ENCODE results near the gene NUDT19. TPM values are rescaled to one million over a fixed set of nuclear protein-coding genes. Genes with fewer than 3 reads are reported as not detected.
A peak's percentile ranks its signal among the peaks of the same experiment; 100 is the strongest.

NUDT19 gene
- total and polyA plus RNA-seq, 9 of the 15 experiments (the other 6 are each of a cell fraction or from before 2014, with no cell fraction given) = 9.6 to 38.6 (median 14.4) TPM

DNA sequence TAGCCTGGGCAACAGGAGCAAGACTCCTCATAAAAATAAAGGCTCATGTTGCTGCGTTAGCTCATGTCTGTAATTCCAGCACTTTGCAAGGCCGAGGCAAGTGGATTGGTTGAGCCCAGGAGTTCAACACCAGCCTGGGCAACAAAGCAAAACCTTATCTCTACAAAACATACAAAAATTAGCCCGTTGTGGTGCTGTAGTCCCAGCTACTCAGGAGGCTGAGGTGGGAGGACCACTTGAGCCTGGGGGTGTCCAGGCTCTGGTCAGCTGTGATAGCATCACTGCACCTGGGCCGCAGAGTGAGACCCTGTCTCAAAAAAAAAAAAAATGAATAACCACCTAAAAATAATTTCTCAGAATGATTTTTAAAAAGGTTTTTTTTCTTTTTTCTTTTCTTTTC, 3.9 kb upstream of the NUDT19 start (continued):
- TF ChIP-seq, protein P1, sequence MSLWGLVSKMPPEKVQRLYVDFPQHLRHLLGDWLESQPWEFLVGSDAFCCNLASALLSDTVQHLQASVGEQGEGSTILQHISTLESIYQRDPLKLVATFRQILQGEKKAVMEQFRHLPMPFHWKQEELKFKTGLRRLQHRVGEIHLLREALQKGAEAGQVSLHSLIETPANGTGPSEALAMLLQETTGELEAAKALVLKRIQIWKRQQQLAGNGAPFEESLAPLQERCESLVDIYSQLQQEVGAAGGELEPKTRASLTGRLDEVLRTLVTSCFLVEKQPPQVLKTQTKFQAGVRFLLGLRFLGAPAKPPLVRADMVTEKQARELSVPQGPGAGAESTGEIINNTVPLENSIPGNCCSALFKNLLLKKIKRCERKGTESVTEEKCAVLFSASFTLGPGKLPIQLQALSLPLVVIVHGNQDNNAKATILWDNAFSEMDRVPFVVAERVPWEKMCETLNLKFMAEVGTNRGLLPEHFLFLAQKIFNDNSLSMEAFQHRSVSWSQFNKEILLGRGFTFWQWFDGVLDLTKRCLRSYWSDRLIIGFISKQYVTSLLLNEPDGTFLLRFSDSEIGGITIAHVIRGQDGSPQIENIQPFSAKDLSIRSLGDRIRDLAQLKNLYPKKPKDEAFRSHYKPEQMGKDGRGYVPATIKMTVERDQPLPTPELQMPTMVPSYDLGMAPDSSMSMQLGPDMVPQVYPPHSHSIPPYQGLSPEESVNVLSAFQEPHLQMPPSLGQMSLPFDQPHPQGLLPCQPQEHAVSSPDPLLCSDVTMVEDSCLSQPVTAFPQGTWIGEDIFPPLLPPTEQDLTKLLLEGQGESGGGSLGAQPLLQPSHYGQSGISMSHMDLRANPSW (CRISPR knock-in tag; IDR thresholded peaks at IDR 0.05) = no peak
- TF ChIP-seq NCOA4 (IDR thresholded peaks at IDR 0.05; ENCODE audit: partially characterized antibody) (no peak), PHTF2 (CRISPR knock-in tag; IDR thresholded peaks at IDR 0.05) (no peak), CHD2 (IDR thresholded peaks at IDR 0.05; ENCODE audit: low read depth, low read length) (no peak), KDM1A (IDR thresholded peaks at IDR 0.05) (no peak), ARNT (IDR thresholded peaks at IDR 0.05) (no peak), HNRNPLL (IDR thresholded peaks at IDR 0.05; ENCODE audit: low read depth, low read length, poor library complexity, severe bottlenecking) (no peak), ZNF384 (IDR thresholded peaks at IDR 0.05; ENCODE audit: low read depth, low read length) (peak; percentile 64), RBBP5 (IDR thresholded peaks at IDR 0.05; ENCODE audit: borderline replicate concordance, insufficient read depth, low read length, poor library complexity, severe bottlenecking) (no peak), GTF2E2 (tag; IDR thresholded peaks at IDR 0.05) (no peak), ETS2 (tag; IDR thresholded peaks at IDR 0.05; ENCODE audit: borderline replicate concordance, poor library complexity, severe bottlenecking) (no peak)
- TF ChIP-seq, protein P2, sequence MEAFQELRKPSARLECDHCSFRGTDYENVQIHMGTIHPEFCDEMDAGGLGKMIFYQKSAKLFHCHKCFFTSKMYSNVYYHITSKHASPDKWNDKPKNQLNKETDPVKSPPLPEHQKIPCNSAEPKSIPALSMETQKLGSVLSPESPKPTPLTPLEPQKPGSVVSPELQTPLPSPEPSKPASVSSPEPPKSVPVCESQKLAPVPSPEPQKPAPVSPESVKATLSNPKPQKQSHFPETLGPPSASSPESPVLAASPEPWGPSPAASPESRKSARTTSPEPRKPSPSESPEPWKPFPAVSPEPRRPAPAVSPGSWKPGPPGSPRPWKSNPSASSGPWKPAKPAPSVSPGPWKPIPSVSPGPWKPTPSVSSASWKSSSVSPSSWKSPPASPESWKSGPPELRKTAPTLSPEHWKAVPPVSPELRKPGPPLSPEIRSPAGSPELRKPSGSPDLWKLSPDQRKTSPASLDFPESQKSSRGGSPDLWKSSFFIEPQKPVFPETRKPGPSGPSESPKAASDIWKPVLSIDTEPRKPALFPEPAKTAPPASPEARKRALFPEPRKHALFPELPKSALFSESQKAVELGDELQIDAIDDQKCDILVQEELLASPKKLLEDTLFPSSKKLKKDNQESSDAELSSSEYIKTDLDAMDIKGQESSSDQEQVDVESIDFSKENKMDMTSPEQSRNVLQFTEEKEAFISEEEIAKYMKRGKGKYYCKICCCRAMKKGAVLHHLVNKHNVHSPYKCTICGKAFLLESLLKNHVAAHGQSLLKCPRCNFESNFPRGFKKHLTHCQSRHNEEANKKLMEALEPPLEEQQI (IDR thresholded peaks at IDR 0.05) = no peak
- TF ChIP-seq, protein P3, sequence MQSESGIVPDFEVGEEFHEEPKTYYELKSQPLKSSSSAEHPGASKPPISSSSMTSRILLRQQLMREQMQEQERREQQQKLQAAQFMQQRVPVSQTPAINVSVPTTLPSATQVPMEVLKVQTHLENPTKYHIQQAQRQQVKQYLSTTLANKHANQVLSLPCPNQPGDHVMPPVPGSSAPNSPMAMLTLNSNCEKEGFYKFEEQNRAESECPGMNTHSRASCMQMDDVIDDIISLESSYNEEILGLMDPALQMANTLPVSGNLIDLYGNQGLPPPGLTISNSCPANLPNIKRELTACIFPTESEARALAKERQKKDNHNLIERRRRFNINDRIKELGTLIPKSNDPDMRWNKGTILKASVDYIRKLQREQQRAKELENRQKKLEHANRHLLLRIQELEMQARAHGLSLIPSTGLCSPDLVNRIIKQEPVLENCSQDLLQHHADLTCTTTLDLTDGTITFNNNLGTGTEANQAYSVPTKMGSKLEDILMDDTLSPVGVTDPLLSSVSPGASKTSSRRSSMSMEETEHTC (IDR thresholded peaks at IDR 0.05) = no peak
- TF ChIP-seq, protein P4, sequence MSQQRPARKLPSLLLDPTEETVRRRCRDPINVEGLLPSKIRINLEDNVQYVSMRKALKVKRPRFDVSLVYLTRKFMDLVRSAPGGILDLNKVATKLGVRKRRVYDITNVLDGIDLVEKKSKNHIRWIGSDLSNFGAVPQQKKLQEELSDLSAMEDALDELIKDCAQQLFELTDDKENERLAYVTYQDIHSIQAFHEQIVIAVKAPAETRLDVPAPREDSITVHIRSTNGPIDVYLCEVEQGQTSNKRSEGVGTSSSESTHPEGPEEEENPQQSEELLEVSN (IDR thresholded peaks at IDR 0.05; ENCODE audit: borderline replicate concordance in 1 of 2, extremely low read depth in 1 of 2, insufficient read depth in 1 of 2, insufficient read length in 1 of 2, low read depth in 1 of 2, low read length in 1 of 2, poor library complexity in 1 of 2, severe bottlenecking in 1 of 2) = no peak
- TF ChIP-seq, protein P5, sequence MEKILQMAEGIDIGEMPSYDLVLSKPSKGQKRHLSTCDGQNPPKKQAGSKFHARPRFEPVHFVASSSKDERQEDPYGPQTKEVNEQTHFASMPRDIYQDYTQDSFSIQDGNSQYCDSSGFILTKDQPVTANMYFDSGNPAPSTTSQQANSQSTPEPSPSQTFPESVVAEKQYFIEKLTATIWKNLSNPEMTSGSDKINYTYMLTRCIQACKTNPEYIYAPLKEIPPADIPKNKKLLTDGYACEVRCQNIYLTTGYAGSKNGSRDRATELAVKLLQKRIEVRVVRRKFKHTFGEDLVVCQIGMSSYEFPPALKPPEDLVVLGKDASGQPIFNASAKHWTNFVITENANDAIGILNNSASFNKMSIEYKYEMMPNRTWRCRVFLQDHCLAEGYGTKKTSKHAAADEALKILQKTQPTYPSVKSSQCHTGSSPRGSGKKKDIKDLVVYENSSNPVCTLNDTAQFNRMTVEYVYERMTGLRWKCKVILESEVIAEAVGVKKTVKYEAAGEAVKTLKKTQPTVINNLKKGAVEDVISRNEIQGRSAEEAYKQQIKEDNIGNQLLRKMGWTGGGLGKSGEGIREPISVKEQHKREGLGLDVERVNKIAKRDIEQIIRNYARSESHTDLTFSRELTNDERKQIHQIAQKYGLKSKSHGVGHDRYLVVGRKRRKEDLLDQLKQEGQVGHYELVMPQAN (IDR thresholded peaks at IDR 0.05; ENCODE audit: borderline replicate concordance) = no peak
- TF ChIP-seq, protein P6, sequence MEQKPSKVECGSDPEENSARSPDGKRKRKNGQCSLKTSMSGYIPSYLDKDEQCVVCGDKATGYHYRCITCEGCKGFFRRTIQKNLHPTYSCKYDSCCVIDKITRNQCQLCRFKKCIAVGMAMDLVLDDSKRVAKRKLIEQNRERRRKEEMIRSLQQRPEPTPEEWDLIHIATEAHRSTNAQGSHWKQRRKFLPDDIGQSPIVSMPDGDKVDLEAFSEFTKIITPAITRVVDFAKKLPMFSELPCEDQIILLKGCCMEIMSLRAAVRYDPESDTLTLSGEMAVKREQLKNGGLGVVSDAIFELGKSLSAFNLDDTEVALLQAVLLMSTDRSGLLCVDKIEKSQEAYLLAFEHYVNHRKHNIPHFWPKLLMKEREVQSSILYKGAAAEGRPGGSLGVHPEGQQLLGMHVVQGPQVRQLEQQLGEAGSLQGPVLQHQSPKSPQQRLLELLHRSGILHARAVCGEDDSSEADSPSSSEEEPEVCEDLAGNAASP (IDR thresholded peaks at IDR 0.05) = no peak

Data from K562 (cell line).